ENCODE data around the gene PAK6. TPM values are rescaled to one million over a fixed set of nuclear protein-coding genes. Genes with fewer than 3 reads are reported as not detected.

The PAK6 gene
- total RNA-seq, 4 donors from 2014 or later: 0.72 to 1.5 TPM; not detected in 2

- DNase-seq (ENCODE audit: low spot score): no peak
- no peak for ATAC-seq (ENCODE audit: low FRiP score)
- TF ChIP-seq CTCF (IDR thresholded peaks at IDR 0.05): no peak
Observed at GRCh38 chr15:40302981-40303380, 64.1 kb downstream of the PAK6 start.

GRCh38 chr15:40303576-40303975, 64.7 kb downstream of the PAK6 start:
- no peak for TF ChIP-seq CTCF (IDR thresholded peaks at IDR 0.05)
- ATAC-seq (ENCODE audit: low FRiP score) (no peak), DNase-seq (ENCODE audit: low spot score) (no peak)

- no peak for TF ChIP-seq CTCF (IDR thresholded peaks at IDR 0.05)
- no peak for ATAC-seq (ENCODE audit: low FRiP score)
- peak; percentile 10 for DNase-seq (ENCODE audit: low spot score)
Observed at GRCh38 chr15:40305281-40305680, 66.4 kb downstream of the PAK6 start.

GRCh38 chr15:40306371-40306770, 67.5 kb downstream of the PAK6 start:
- ATAC-seq (ENCODE audit: low FRiP score) (no peak), DNase-seq (ENCODE audit: low spot score) (no peak)
- no peak for TF ChIP-seq CTCF (IDR thresholded peaks at IDR 0.05)

- DNase-seq (ENCODE audit: low spot score) (no peak), ATAC-seq (ENCODE audit: low FRiP score) (no peak)
- TF ChIP-seq CTCF (IDR thresholded peaks at IDR 0.05): no peak
Observed at GRCh38 chr15:40306908-40307307, 68.0 kb downstream of the PAK6 start.

- no peak for ATAC-seq (ENCODE audit: low FRiP score)
- no peak for DNase-seq (ENCODE audit: low spot score)
- no peak for TF ChIP-seq CTCF (IDR thresholded peaks at IDR 0.05)
Observed at GRCh38 chr15:40307421-40308211, 68.8 kb downstream of the PAK6 start, which contains the start of gene PLCB2. Gene PLCB2, minus strand, starts transcription at chr15:40307935. Its CDS starts 263 bp downstream, at chr15:40307672.

- DNase-seq (ENCODE audit: low spot score): no peak
- TF ChIP-seq CTCF (IDR thresholded peaks at IDR 0.05): no peak
- no peak for ATAC-seq (ENCODE audit: low FRiP score)
Observed at GRCh38 chr15:40309344-40309862, 70.5 kb downstream of the PAK6 start.

All from omental fat pad (tissue), 4 donors.